ENCODE measurements around the gene TMEM108.

TMEM108 gene

GRCh38 chr3:133158686-133159085 is 120.5 kb downstream of the TMEM108 start:
- H3K4me1 Mint-ChIP-seq (ENCODE audit: low read depth) = no peaks in the 10 kb centered on the region
- no peak overlapping the region for H3K27ac Mint-ChIP-seq
- peaks cover under 1% of the 10 kb centered on the region for H3K27me3 Mint-ChIP-seq
- H3K36me3 Mint-ChIP-seq = no peaks in the 10 kb centered on the region
- no peak overlapping the region for H3K4me3 Mint-ChIP-seq
- H3K9me3 Mint-ChIP-seq (ENCODE audit: low read depth) = peaks cover 3% of the 10 kb centered on the region

- H3K27ac Mint-ChIP-seq = no peak overlapping the region
- H3K4me3 Mint-ChIP-seq = no peak overlapping the region
- peaks cover 3% of the 10 kb centered on the region for H3K9me3 Mint-ChIP-seq (ENCODE audit: low read depth)
- H3K36me3 Mint-ChIP-seq = no peaks in the 10 kb centered on the region
- no peaks in the 10 kb centered on the region for H3K4me1 Mint-ChIP-seq (ENCODE audit: low read depth)
- peaks cover 6% of the 10 kb centered on the region for H3K27me3 Mint-ChIP-seq
These were observed 121.6 kb downstream of the TMEM108 start for GRCh38 chr3:133159498-133160475.

GRCh38 chr3:133161656-133162055 is 123.5 kb downstream of the TMEM108 start:
- Mint-ChIP-seq H3K27ac (no peak overlapping the region), H3K27me3 (peaks cover 9% of the 10 kb centered on the region), H3K9me3 (ENCODE audit: low read depth) (no peaks in the 10 kb centered on the region), H3K36me3 (no peaks in the 10 kb centered on the region), H3K4me1 (ENCODE audit: low read depth) (no peaks in the 10 kb centered on the region), H3K4me3 (no peak overlapping the region)

GRCh38 chr3:133162265-133162664 is 124.1 kb downstream of the TMEM108 start:
- H3K36me3 Mint-ChIP-seq = no peaks in the 10 kb centered on the region
- H3K4me3 Mint-ChIP-seq = no peak overlapping the region
- no peaks in the 10 kb centered on the region for H3K4me1 Mint-ChIP-seq (ENCODE audit: low read depth)
- no peak overlapping the region for H3K27ac Mint-ChIP-seq
- H3K9me3 Mint-ChIP-seq (ENCODE audit: low read depth) = no peaks in the 10 kb centered on the region
- H3K27me3 Mint-ChIP-seq = peaks cover 9% of the 10 kb centered on the region

- H3K36me3 Mint-ChIP-seq = no peaks in the 10 kb centered on the region
- no peaks in the 10 kb centered on the region for H3K9me3 Mint-ChIP-seq (ENCODE audit: low read depth)
- no peaks in the 10 kb centered on the region for H3K4me1 Mint-ChIP-seq (ENCODE audit: low read depth)
- H3K4me3 Mint-ChIP-seq = no peak overlapping the region
- H3K27me3 Mint-ChIP-seq = peaks cover 9% of the 10 kb centered on the region
- H3K27ac Mint-ChIP-seq = no peak overlapping the region
These were observed 124.6 kb downstream of the TMEM108 start for GRCh38 chr3:133162670-133163305.

- H3K27me3 Mint-ChIP-seq = peaks cover 15% of the 10 kb centered on the region
- no peak overlapping the region for H3K27ac Mint-ChIP-seq
- H3K4me3 Mint-ChIP-seq = no peak overlapping the region
- no peaks in the 10 kb centered on the region for H3K9me3 Mint-ChIP-seq (ENCODE audit: low read depth)
- H3K4me1 Mint-ChIP-seq (ENCODE audit: low read depth) = no peaks in the 10 kb centered on the region
- no peaks in the 10 kb centered on the region for H3K36me3 Mint-ChIP-seq
These were observed 129.3 kb downstream of the TMEM108 start for GRCh38 chr3:133167340-133168024.

- Mint-ChIP-seq H3K36me3 (no peaks in the 10 kb centered on the region), H3K4me3 (no peak overlapping the region), H3K9me3 (ENCODE audit: low read depth) (no peaks in the 10 kb centered on the region), H3K27me3 (peaks cover 15% of the 10 kb centered on the region), H3K4me1 (ENCODE audit: low read depth) (no peaks in the 10 kb centered on the region), H3K27ac (no peak overlapping the region)
These were observed 129.8 kb downstream of the TMEM108 start for GRCh38 chr3:133168025-133168401.

- H3K27me3 Mint-ChIP-seq = peaks cover 9% of the 10 kb centered on the region
- H3K4me1 Mint-ChIP-seq (ENCODE audit: low read depth) = no peaks in the 10 kb centered on the region
- no peaks in the 10 kb centered on the region for H3K36me3 Mint-ChIP-seq
- no peak overlapping the region for H3K27ac Mint-ChIP-seq
- H3K4me3 Mint-ChIP-seq = no peak overlapping the region
- no peaks in the 10 kb centered on the region for H3K9me3 Mint-ChIP-seq (ENCODE audit: low read depth)
These were observed 131.3 kb downstream of the TMEM108 start for GRCh38 chr3:133169331-133170068.

- Mint-ChIP-seq H3K27me3 (peaks cover 6% of the 10 kb centered on the region), H3K4me3 (no peak overlapping the region), H3K4me1 (ENCODE audit: low read depth) (no peaks in the 10 kb centered on the region), H3K36me3 (no peaks in the 10 kb centered on the region), H3K27ac (no peak overlapping the region), H3K9me3 (ENCODE audit: low read depth) (no peaks in the 10 kb centered on the region)
These were observed 133.6 kb downstream of the TMEM108 start for GRCh38 chr3:133171831-133172230.

- Mint-ChIP-seq H3K27ac (no peak overlapping the region), H3K27me3 (no peaks in the 10 kb centered on the region), H3K4me1 (ENCODE audit: low read depth) (no peaks in the 10 kb centered on the region), H3K4me3 (no peak overlapping the region), H3K36me3 (no peaks in the 10 kb centered on the region), H3K9me3 (ENCODE audit: low read depth) (no peaks in the 10 kb centered on the region)
These were observed 143.4 kb downstream of the TMEM108 start for GRCh38 chr3:133181392-133182150.

GRCh38 chr3:133187870-133188379 is 149.7 kb downstream of the TMEM108 start:
- no peaks in the 10 kb centered on the region for H3K36me3 Mint-ChIP-seq

GRCh38 chr3:133188996-133189395 is 150.8 kb downstream of the TMEM108 start:
- no peaks in the 10 kb centered on the region for H3K9me3 Mint-ChIP-seq (ENCODE audit: low read depth)
- no peak overlapping the region for H3K4me3 Mint-ChIP-seq
- H3K36me3 Mint-ChIP-seq = no peaks in the 10 kb centered on the region
- H3K27ac Mint-ChIP-seq = no peak overlapping the region
- peaks cover 3% of the 10 kb centered on the region for H3K27me3 Mint-ChIP-seq
- H3K4me1 Mint-ChIP-seq (ENCODE audit: low read depth) = no peaks in the 10 kb centered on the region

More at GRCh38 chr3:133187870-133188379, 149.7 kb downstream of the TMEM108 start:
- Mint-ChIP-seq H3K4me1 (ENCODE audit: low read depth) (no peaks in the 10 kb centered on the region), H3K27me3 (peaks cover 3% of the 10 kb centered on the region), H3K4me3 (no peak overlapping the region), H3K27ac (no peak overlapping the region), H3K9me3 (ENCODE audit: low read depth) (no peaks in the 10 kb centered on the region)

- Mint-ChIP-seq H3K36me3 (no peaks in the 10 kb centered on the region), H3K4me3 (no peak overlapping the region), H3K9me3 (ENCODE audit: low read depth) (no peaks in the 10 kb centered on the region), H3K27ac (no peak overlapping the region), H3K27me3 (peaks cover 3% of the 10 kb centered on the region), H3K4me1 (ENCODE audit: low read depth) (no peaks in the 10 kb centered on the region)
These were observed 151.7 kb downstream of the TMEM108 start for GRCh38 chr3:133189893-133190292.

GRCh38 chr3:133191818-133192217 is 153.6 kb downstream of the TMEM108 start:
- H3K27ac Mint-ChIP-seq = no peak overlapping the region
- no peak overlapping the region for H3K4me3 Mint-ChIP-seq
- no peaks in the 10 kb centered on the region for H3K9me3 Mint-ChIP-seq (ENCODE audit: low read depth)
- no peaks in the 10 kb centered on the region for H3K4me1 Mint-ChIP-seq (ENCODE audit: low read depth)
- peaks cover 3% of the 10 kb centered on the region for H3K27me3 Mint-ChIP-seq
- no peaks in the 10 kb centered on the region for H3K36me3 Mint-ChIP-seq
